ENCODE data around the gene KIF26A. TPM values are rescaled to one million over a fixed set of nuclear protein-coding genes. Genes with fewer than 3 reads are reported as not detected.
"Not testable (repeated sequence)": the region's sequence is repeated elsewhere in the genome, so short reads cannot be mapped to it uniquely, and the experiment has no call there.

The KIF26A gene
- total RNA-seq, 1 experiment from 2014 or later, result 1.7 TPM

- no peak for DNase-seq (ENCODE audit: low read depth)
Observed at GRCh38 chr14:104143521-104144452, 5.4 kb downstream of the KIF26A start.

GRCh38 chr14:104144453-104144790 lies 6.0 kb downstream of the KIF26A start:
- DNase-seq (ENCODE audit: low read depth), result no peak

GRCh38 chr14:104144911-104145825 lies 6.8 kb downstream of the KIF26A start:
- DNase-seq (ENCODE audit: low read depth), result peak; percentile 5

- DNase-seq (ENCODE audit: low read depth), result no peak
Observed at GRCh38 chr14:104145826-104146601, 7.6 kb downstream of the KIF26A start.

GRCh38 chr14:104146651-104147345 lies 8.4 kb downstream of the KIF26A start:
- no peak for DNase-seq (ENCODE audit: low read depth)

GRCh38 chr14:104147346-104148125 lies 9.1 kb downstream of the KIF26A start:
- no peak for DNase-seq (ENCODE audit: low read depth)

GRCh38 chr14:104148433-104149277 lies 10.3 kb downstream of the KIF26A start:
- no peak for DNase-seq (ENCODE audit: low read depth)

GRCh38 chr14:104149278-104149595 lies 10.8 kb downstream of the KIF26A start:
- DNase-seq (ENCODE audit: low read depth), result no peak

GRCh38 chr14:104149617-104150135 lies 11.3 kb downstream of the KIF26A start:
- DNase-seq (ENCODE audit: low read depth), result peak; percentile 68

- DNase-seq (ENCODE audit: low read depth), result peak; percentile 65
Observed at GRCh38 chr14:104150136-104151025, 12.0 kb downstream of the KIF26A start.

GRCh38 chr14:104151026-104151381 lies 12.6 kb downstream of the KIF26A start:
- DNase-seq (ENCODE audit: low read depth), result no peak

GRCh38 chr14:104151566-104152245 lies 13.3 kb downstream of the KIF26A start:
- DNase-seq (ENCODE audit: low read depth), result no peak

- no peak for DNase-seq (ENCODE audit: low read depth)
Observed at GRCh38 chr14:104152246-104152575, 13.8 kb downstream of the KIF26A start.

- no peak for DNase-seq (ENCODE audit: low read depth)
Observed at GRCh38 chr14:104152686-104153393, 14.5 kb downstream of the KIF26A start.

- not testable (repeated sequence) for DNase-seq (ENCODE audit: low read depth)
Observed at GRCh38 chr14:104153394-104153755, 15.0 kb downstream of the KIF26A start.

GRCh38 chr14:104154246-104154645 lies 15.9 kb downstream of the KIF26A start:
- no peak for DNase-seq (ENCODE audit: low read depth)

GRCh38 chr14:104155513-104155912 lies 17.1 kb downstream of the KIF26A start:
- DNase-seq (ENCODE audit: low read depth), result no peak
